D721Med (cell line): ENCODE results near the gene HRH3.

ENCODE experiments used
- DNase-seq: peaks from one replicate; pipeline ENCODE4 v3.0.0; 2011; ENCODE audit warnings: low spot score; ENCODE audit not compliant: insufficient read length
- FAIRE-seq: peaks from 2 replicates; lab custom pipeline; 2011; peaks lifted over from hg19 to GRCh38; lab: Jason Lieb, UNC
- TF ChIP-seq, protein P1 (sequence below): IDR thresholded peaks from 2 replicates; pipeline ENCODE4 v1.5.1; 2012; ENCODE audit warnings: mild to moderate bottlenecking, control low read depth; ENCODE audit not compliant: insufficient read depth; ENCODE audit errors: missing control alignments

The HRH3 gene

DNA sequence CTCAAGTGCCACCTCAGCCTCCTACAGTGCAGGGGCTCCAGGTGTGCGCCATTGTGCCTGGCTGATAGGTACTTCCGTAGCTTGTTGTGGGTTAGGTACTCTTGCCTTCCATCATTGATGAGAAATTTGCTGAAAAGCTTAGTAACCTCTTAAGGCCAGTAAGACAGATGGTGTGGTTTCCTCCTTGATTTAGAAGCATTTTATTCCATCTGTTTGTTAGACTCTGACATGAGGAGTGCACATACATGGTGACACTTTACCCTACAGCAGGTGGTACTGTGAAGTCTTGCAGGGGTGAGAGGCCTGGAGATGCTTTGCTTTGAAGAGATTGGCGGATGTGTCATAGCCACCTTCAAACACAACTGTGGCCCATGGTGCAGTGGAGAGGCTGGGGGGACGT is 52.0 kb downstream of the HRH3 start:
- FAIRE-seq = no peak
- no peak for DNase-seq
- TF ChIP-seq, protein P1, sequence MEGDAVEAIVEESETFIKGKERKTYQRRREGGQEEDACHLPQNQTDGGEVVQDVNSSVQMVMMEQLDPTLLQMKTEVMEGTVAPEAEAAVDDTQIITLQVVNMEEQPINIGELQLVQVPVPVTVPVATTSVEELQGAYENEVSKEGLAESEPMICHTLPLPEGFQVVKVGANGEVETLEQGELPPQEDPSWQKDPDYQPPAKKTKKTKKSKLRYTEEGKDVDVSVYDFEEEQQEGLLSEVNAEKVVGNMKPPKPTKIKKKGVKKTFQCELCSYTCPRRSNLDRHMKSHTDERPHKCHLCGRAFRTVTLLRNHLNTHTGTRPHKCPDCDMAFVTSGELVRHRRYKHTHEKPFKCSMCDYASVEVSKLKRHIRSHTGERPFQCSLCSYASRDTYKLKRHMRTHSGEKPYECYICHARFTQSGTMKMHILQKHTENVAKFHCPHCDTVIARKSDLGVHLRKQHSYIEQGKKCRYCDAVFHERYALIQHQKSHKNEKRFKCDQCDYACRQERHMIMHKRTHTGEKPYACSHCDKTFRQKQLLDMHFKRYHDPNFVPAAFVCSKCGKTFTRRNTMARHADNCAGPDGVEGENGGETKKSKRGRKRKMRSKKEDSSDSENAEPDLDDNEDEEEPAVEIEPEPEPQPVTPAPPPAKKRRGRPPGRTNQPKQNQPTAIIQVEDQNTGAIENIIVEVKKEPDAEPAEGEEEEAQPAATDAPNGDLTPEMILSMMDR = no peak

DNA sequence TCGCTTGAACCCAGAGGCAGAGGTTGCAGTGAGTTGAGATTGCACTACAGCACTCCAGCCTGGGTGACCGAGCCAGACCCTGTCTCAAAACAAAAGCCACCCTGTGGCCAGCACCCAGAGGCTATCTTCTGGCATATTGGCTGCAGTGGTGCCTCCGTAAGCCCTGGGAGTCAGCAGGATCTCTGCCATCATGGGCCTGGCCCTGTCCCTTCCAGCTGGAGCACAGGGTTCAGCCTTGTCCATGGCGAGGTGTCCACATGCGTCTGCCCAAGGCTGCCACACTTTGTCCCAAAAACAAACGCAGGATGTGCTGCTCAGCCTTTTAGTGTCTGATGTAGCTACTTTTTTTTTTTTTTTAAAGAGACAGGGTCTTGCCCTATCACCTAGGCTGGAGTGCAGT is 52.6 kb downstream of the HRH3 start:
- DNase-seq = no peak
- TF ChIP-seq, protein P1 = no peak
- FAIRE-seq = no peak

DNA sequence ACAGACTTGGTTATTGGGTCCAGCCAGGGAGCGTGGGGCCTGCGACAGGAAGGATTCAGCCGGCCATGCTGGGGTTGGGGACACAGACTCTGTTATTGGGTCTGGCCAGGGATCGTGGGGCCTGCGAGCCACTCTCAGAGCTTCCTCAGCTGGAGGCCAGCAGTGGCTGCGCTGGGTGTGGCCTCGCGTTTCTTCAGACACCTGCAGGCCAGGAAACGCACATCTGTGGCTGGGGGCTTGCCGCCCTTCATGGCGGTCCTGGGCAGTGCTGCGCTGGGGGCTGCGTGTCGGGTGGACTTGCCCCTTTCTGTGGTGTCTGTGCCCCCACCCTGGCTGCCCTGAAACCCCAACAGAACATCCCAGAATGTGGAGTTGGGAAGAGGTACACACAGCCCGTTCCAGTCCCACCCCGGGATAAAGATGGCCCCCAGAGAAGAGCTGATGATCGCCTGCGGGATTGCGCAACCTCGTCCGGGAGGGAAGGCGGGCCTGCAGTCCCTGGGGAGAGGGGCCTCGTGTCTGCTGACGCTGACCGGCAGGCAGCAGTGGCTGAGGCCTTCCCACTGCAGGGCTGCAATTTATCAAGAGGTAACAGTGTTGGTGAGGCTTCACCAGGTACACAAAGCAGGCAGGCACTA is 54.2 kb downstream of the HRH3 start:
- no peak for FAIRE-seq
- TF ChIP-seq, protein P1 = no peak
- no peak for DNase-seq
